ENCODE measurements around the gene SLC26A1.

DNA sequence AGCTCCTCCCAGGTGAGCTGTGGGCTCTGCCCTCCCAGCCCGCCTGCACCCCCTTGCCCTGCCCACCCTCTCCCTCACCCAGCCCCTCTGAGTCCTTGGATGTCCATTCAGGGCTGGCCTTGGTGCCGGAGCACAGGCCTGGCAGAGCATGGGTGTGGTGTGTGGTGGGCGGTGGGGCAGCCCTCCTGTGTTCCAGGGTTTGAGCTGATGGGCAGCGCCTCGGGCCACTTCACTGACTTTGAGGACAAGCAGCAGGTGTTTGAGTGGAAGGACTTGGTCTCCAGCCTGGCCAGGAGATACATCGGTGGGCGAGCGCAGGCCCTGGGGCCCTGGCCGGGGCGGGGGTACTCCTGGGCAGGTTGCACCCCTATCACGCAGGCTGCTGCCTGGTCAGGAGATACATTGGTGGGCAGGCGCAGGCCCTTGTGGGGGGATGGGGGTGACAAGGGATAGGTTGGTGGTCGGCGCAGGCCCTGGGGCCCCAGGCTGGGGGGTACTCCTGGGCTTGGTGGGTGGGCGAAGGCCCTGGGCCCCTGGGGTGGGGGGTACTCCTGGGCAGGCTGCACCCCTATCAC, 7.6 kb upstream of the SLC26A1 start:
- TF ChIP-seq CTCF (IDR thresholded peaks at IDR 0.05) (no peak), POLR2A (IDR thresholded peaks at IDR 0.05) (no peak)
